DOHH2 (cell line): ENCODE results near the gene C7orf33.

Experiments used
- H3F3A ChIP-seq: fragments of 200-600 bp; sonication (generic), shearing (Covaris generic); 2 replicates; pipeline ENCODE4 v1.6.0; 2016; ENCODE audit warnings: antibody characterized with exemption, mild to moderate bottlenecking; ENCODE audit not compliant: control insufficient read depth, insufficient read depth
- H3K27ac ChIP-seq: fragments of 200-600 bp; sonication (generic); 2 replicates; pipeline ENCODE4 v1.5.1; 2014; ENCODE audit warnings: low read depth, mild to moderate bottlenecking, low read length, moderate library complexity
- H3K27me3 ChIP-seq: fragments of 200-600 bp; sonication (generic); 2 replicates; pipeline ENCODE4 v1.6.1; 2014; ENCODE audit warnings: mild to moderate bottlenecking, low read length, mixed read lengths; ENCODE audit not compliant: control insufficient read depth
- H3K36me3 ChIP-seq: fragments of 200-600 bp; sonication (generic); 2 replicates; pipeline ENCODE4 v1.6.1; 2014; ENCODE audit warnings: mild to moderate bottlenecking, low read length, moderate library complexity, mixed read lengths; ENCODE audit not compliant: control insufficient read depth
- H3K4me1 ChIP-seq: fragments of 200-600 bp; sonication (generic); 2 replicates; pipeline ENCODE4 v1.6.1; 2014; ENCODE audit warnings: mild to moderate bottlenecking, low read length, mixed read lengths; ENCODE audit not compliant: control insufficient read depth
- H3K4me2 ChIP-seq: fragments of 200-600 bp; sonication (generic); 2 replicates; pipeline ENCODE4 v1.6.0; 2014; ENCODE audit warnings: mild to moderate bottlenecking, low read length, moderate library complexity
- H3K4me3 ChIP-seq: fragments of 200-600 bp; sonication (generic); 2 replicates; pipeline ENCODE4 v1.5.1; 2014; ENCODE audit warnings: mild to moderate bottlenecking, low read length, mixed read lengths
- H3K79me2 ChIP-seq: fragments of 200-600 bp; sonication (generic); 2 replicates; pipeline ENCODE4 v1.6.1; 2014; ENCODE audit warnings: mild to moderate bottlenecking, low read length, mixed read lengths; ENCODE audit not compliant: control insufficient read depth
- H3K9me2 ChIP-seq: fragments of 200-600 bp; sonication (generic); replicated peaks from 2 replicates; pipeline ENCODE4 v1.6.1; 2014; ENCODE audit warnings: mild to moderate bottlenecking, low read length, mixed read lengths; ENCODE audit not compliant: control insufficient read depth
- H3K9me3 ChIP-seq: fragments of 200-600 bp; sonication (generic); 2 replicates; pipeline ENCODE4 v1.6.1; 2014; ENCODE audit warnings: antibody characterized with exemption, low read length, mixed read lengths; ENCODE audit not compliant: control insufficient read depth, insufficient read depth
- H4K20me1 ChIP-seq: fragments of 200-600 bp; sonication (generic); 2 replicates; pipeline ENCODE4 v1.6.0; 2014; ENCODE audit warnings: low read depth, mild to moderate bottlenecking, antibody characterized with exemption, low read length, moderate library complexity; ENCODE audit not compliant: control insufficient read depth, insufficient read depth
- EZH2phosphoT487 ChIP-seq: fragments of 200-600 bp; sonication (generic); IDR thresholded peaks from 2 replicates; pipeline ENCODE4 v1.6.1; 2017; ENCODE audit warnings: borderline replicate concordance, mild to moderate bottlenecking, antibody characterized with exemption, low read length, moderate library complexity, mixed read lengths
- TF ChIP-seq, protein P1 (sequence below): fragments of 200-600 bp; sonication (generic); IDR thresholded peaks from one replicate; pipeline ENCODE4 v1.5.1; 2014; ENCODE audit warnings: antibody characterized with exemption, mild to moderate bottlenecking, low read depth, low read length; ENCODE audit not compliant: poor library complexity, severe bottlenecking

The C7orf33 gene

DNA sequence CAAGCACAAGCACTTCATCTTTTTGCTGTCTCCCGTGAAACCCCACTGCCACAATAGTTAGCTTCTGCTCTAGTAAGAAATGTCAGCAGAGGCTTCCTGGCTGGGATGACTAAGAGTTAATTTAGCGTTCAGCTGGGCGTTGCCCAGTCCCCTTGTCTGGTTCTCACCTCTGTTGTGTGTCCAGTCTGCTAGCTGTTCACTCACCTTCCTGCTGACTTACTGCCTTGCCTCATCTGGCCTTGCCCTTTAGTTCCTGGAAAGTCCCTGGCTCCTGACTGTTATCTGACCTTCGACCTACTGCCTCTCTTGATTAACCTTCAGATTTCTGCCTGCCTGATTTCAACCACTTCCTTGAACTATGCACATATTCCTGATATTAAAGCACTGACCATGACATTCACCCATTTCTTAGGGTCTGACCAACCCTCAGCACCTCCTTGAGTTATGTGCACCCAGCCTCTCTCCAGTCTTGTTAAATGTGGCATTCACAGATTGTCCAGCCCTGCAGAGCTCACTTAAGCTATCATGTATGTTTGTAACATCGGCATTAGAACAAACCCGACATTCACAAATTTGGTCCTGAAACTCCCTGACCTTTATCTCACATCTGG, 30.3 kb downstream of the C7orf33 start:
- Histone ChIP-seq H3K79me2 (no peaks in the 10 kb centered on the region), H3K9me3 (peaks cover 7% of the 10 kb centered on the region; the same call in 1 of the 2 replicates), H3K4me1 (no peaks in the 10 kb centered on the region), H3K36me3 (no peaks in the 10 kb centered on the region), H3K4me3 (no peak overlapping the region), H3K9me2 (no peaks in the 10 kb centered on the region), H3F3A (no peaks in the 10 kb centered on the region), H3K4me2 (no peak overlapping the region), H4K20me1 (no peaks in the 10 kb centered on the region), H3K27ac (no peak overlapping the region), H3K27me3 (0 out of 2 replicates have a peak, but pooled peaks cover 21% of the 10 kb centered on the region)
- TF ChIP-seq EZH2phosphoT487 = no peak
- TF ChIP-seq, protein P1, sequence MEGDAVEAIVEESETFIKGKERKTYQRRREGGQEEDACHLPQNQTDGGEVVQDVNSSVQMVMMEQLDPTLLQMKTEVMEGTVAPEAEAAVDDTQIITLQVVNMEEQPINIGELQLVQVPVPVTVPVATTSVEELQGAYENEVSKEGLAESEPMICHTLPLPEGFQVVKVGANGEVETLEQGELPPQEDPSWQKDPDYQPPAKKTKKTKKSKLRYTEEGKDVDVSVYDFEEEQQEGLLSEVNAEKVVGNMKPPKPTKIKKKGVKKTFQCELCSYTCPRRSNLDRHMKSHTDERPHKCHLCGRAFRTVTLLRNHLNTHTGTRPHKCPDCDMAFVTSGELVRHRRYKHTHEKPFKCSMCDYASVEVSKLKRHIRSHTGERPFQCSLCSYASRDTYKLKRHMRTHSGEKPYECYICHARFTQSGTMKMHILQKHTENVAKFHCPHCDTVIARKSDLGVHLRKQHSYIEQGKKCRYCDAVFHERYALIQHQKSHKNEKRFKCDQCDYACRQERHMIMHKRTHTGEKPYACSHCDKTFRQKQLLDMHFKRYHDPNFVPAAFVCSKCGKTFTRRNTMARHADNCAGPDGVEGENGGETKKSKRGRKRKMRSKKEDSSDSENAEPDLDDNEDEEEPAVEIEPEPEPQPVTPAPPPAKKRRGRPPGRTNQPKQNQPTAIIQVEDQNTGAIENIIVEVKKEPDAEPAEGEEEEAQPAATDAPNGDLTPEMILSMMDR = no peak

DNA sequence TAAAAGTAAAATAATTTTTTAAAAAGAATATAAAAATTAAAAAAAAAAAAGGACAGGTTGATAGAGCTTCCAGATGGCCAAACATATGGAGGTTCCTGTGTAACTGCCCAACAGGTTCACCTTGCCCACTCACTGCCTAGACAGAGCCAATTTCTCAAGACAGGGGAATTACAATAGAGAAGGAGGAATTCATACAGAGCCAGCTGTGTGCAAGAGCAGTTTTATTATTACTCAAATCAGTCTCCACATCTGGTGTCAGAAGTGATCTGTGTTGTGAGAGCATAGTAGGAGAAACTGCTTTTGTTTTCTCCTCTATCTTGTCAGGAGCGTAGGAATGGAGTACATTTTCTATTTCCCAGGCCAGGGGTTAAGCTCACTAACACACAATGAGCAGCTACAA, 31.0 kb downstream of the C7orf33 start:
- Histone ChIP-seq H3K36me3 (no peaks in the 10 kb centered on the region), H3K27ac (no peak overlapping the region), H3F3A (no peaks in the 10 kb centered on the region), H3K4me1 (no peaks in the 10 kb centered on the region), H3K79me2 (no peaks in the 10 kb centered on the region), H3K27me3 (0 out of 2 replicates have a peak, but pooled peaks cover 21% of the 10 kb centered on the region), H3K4me2 (no peak overlapping the region), H3K9me3 (0 out of 2 replicates have a peak, but pooled peaks cover 4% of the 10 kb centered on the region), H3K9me2 (no peaks in the 10 kb centered on the region), H3K4me3 (no peak overlapping the region), H4K20me1 (no peaks in the 10 kb centered on the region)
- TF ChIP-seq, protein P1 = no peak
- no peak for TF ChIP-seq EZH2phosphoT487

GRCh38 chr7:148622887-148623585, 32.5 kb downstream of the C7orf33 start:
- H3K4me1 ChIP-seq = no peaks in the 10 kb centered on the region
- H3K27ac ChIP-seq = no peak overlapping the region
- H3K4me2 ChIP-seq = no peak overlapping the region
- no peaks in the 10 kb centered on the region for H3K79me2 ChIP-seq
- H3F3A ChIP-seq = no peaks in the 10 kb centered on the region
- H3K9me3 ChIP-seq = 0 out of 2 replicates have a peak, but pooled peaks cover 4% of the 10 kb centered on the region
- TF ChIP-seq, protein P1 = no peak
- no peak for TF ChIP-seq EZH2phosphoT487
- H4K20me1 ChIP-seq = no peaks in the 10 kb centered on the region
- H3K9me2 ChIP-seq = no peaks in the 10 kb centered on the region
- H3K27me3 ChIP-seq = 0 out of 2 replicates have a peak, but pooled peaks cover 21% of the 10 kb centered on the region
- no peak overlapping the region for H3K4me3 ChIP-seq
- H3K36me3 ChIP-seq = no peaks in the 10 kb centered on the region
